PC-3 (cell line): ENCODE measurements around the gene FRRS1. TPM values are rescaled to one million over a fixed set of nuclear protein-coding genes. Genes with fewer than 3 reads are reported as not detected.

ENCODE experiments used
- ATAC-seq: fragments of 200-7000 bp; cut with Tn5 transposase; 2 replicates; pipeline ENCODE4 v1.9.1; 2020; ENCODE audit warnings: mild to moderate bottlenecking, moderate library complexity
- BruUV-seq: library from RNA; stranded (reverse); fragments of 400-500 nt; replicated peaks from 2 replicates; lab custom pipeline; 2021; lab: Mats Ljungman, UMichigan
- CTCF ChIA-PET: fragments of 300-600 bp; sonication (Branson Sonifier 250); formaldehyde crosslinking; loops from one replicate; lab custom pipeline; 2022; ENCODE audit warnings: antibody characterized with exemption; lab: Charles Lee
- POLR2A ChIA-PET: fragments of 300-600 bp; sonication (Branson Sonifier 250); formaldehyde crosslinking; loops from one replicate; lab custom pipeline; 2022; ENCODE audit warnings: antibody characterized with exemption; ENCODE audit not compliant: unreplicated experiment; lab: Charles Lee
- DNase-seq: peaks from one replicate; pipeline ENCODE4 v3.0.0-alpha.2; 2015
- H2AFZ ChIP-seq: fragments of 300-600 bp; sonication (generic); 2 replicates; pipeline ENCODE4 v1.6.0; 2016; ENCODE audit warnings: antibody characterized with exemption, low read length
- H3F3A ChIP-seq: fragments of 300-600 bp; sonication (generic); one replicate; pipeline ENCODE4 v1.6.0; 2017; ENCODE audit warnings: antibody characterized with exemption, low read length, control low read depth, mild to moderate bottlenecking; ENCODE audit not compliant: unreplicated experiment
- H3K27ac ChIP-seq: fragments of 300-600 bp; sonication (generic); 2 replicates; pipeline ENCODE4 v1.5.1; 2016; ENCODE audit warnings: mild to moderate bottlenecking, low read length
- H3K27me3 ChIP-seq: fragments of 300-600 bp; sonication (generic); 2 replicates; pipeline ENCODE4 v1.6.1; 2016; ENCODE audit warnings: low read length, mixed read lengths
- H3K36me3 ChIP-seq: fragments of 300-600 bp; sonication (generic); 2 replicates; pipeline ENCODE4 v1.6.1; 2016; ENCODE audit warnings: low read depth, mixed run types, low read length, mixed read lengths
- H3K4me1 ChIP-seq: fragments of 300-600 bp; sonication (generic); 2 replicates; pipeline ENCODE4 v1.5.1; 2016; ENCODE audit warnings: low read length; ENCODE audit not compliant: insufficient read depth
- H3K4me2 ChIP-seq: fragments of 300-600 bp; sonication (generic); 2 replicates; pipeline ENCODE4 v1.6.0; 2016; ENCODE audit warnings: low read length
- H3K4me3 ChIP-seq: fragments of 300-600 bp; sonication (generic); 2 replicates; pipeline ENCODE4 v1.5.1; 2016; ENCODE audit warnings: mild to moderate bottlenecking, low read length, mixed read lengths
- H3K79me2 ChIP-seq: fragments of 300-600 bp; sonication (generic); 2 replicates; pipeline ENCODE4 v1.6.1; 2017; ENCODE audit warnings: low read length, mixed read lengths
- H3K9ac ChIP-seq: fragments of 300-600 bp; sonication (generic); 2 replicates; pipeline ENCODE4 v1.6.0; 2016; ENCODE audit warnings: mild to moderate bottlenecking, low read length
- H3K9me2 ChIP-seq: fragments of 300-600 bp; sonication (generic); replicated peaks from 2 replicates; pipeline ENCODE4 v1.6.1; 2016; ENCODE audit warnings: mixed run types, low read length, mixed read lengths
- H3K9me3 ChIP-seq: fragments of 300-600 bp; sonication (generic); 2 replicates; pipeline ENCODE4 v1.6.1; 2016; ENCODE audit warnings: low read length, mixed read lengths
- H4K20me1 ChIP-seq: fragments of 300-600 bp; sonication (generic); 2 replicates; pipeline ENCODE4 v1.6.1; 2016; ENCODE audit warnings: low read length, mixed read lengths
- EZH2 ChIP-seq: fragments of 300-600 bp; sonication (generic); IDR thresholded peaks from one replicate; pipeline ENCODE4 v1.6.1; 2017; ENCODE audit warnings: antibody characterized with exemption, mild to moderate bottlenecking, low read length; ENCODE audit not compliant: unreplicated experiment
- EZH2phosphoT487 ChIP-seq: fragments of 300-600 bp; sonication (generic); IDR thresholded peaks from 2 replicates; pipeline ENCODE4 v1.6.1; 2018; ENCODE audit warnings: mild to moderate bottlenecking, antibody characterized with exemption, low read length, borderline replicate concordance
- intact Hi-C: fragments of 100-400 bp; cut with micrococcal nuclease; formaldehyde crosslinking; loops from 2 replicates; pipeline ENCODE4 v1.9.0; 2023
- total RNA-seq: library from RNA; depleted of rRNA; stranded (reverse); fragments of >200 nt; gene quantifications from 2 replicates; pipeline ENCODE4 v1.2.3, GENCODE V29; 2014
- TF ChIP-seq, protein P1 (sequence below): fragments of 300-600 bp; sonication (generic); conservative IDR thresholded peaks from 2 replicates; pipeline ENCODE4 v1.5.1; 2017; ENCODE audit warnings: antibody characterized with exemption, low read depth, mild to moderate bottlenecking, low read length

The FRRS1 gene
- total RNA-seq, 1 experiment from 2014 or later: 16.3 TPM

DNA sequence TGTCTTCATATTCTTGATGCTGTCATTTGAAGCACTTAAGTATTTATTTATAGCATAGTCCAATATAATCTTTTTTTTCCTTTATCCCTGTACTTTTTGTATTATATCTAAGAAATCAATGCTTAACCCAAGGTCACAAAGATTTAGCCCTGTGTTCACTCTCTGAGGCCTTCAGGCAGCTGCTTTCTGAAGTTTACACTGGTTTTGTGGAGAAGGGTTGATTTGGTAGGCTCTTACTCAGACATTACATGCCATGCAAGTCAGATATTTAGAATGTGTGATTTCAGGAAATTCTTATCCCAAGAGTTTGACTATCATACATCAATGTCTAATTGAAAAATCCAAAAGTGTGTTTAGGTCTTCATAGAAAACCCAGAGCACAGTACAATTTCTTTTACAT is 64.2 kb downstream of the FRRS1 start:
- H3K27me3 ChIP-seq: no peaks in the 10 kb centered on the region
- no peak overlapping the region for H3K27ac ChIP-seq
- no peaks in the 10 kb centered on the region for H4K20me1 ChIP-seq
- H3K79me2 ChIP-seq: no peaks in the 10 kb centered on the region
- no peak for TF ChIP-seq EZH2phosphoT487
- no peaks in the 10 kb centered on the region for H3K36me3 ChIP-seq
- H3K4me3 ChIP-seq: no peak overlapping the region
- intact Hi-C loops: loop anchor here (10.0 kb wide), 2 partner anchors 137 to 947 kb away; no protein-coding TSS in a partner anchor
- no peak for DNase-seq
- H3K9ac ChIP-seq: no peak overlapping the region
- H3K4me2 ChIP-seq: no peak overlapping the region
- H3K4me1 ChIP-seq: no peaks in the 10 kb centered on the region
- POLR2A ChIA-PET: no interaction called here
- no TSS peak for BruUV-seq
- H2AFZ ChIP-seq: no peak overlapping the region
- no peaks in the 10 kb centered on the region for H3K9me3 ChIP-seq
- H3F3A ChIP-seq: no peaks in the 10 kb centered on the region
- CTCF ChIA-PET: no interaction called here
- ATAC-seq: no peak
- no peaks in the 10 kb centered on the region for H3K9me2 ChIP-seq

DNA sequence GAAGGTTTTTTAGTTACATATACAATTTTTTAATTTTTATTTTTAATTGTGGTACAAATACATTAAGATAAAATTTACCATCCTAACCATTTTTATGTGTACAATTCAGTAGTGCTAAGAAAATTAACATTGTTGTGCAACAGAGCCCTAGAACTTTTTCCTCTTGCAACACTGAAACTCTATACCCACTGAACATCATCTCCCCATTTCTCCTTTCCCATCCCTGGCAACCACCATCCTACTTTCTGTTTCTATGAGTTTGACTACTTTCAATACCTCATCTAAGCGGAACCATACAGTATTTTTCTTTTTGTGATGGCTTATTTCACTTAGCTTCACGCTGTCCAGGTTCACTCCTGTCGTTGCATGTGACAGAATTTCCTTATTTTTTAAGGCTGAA is 66.4 kb downstream of the FRRS1 start:
- CTCF ChIA-PET: no interaction called here
- H3K9ac ChIP-seq: no peak overlapping the region
- no peaks in the 10 kb centered on the region for H3K27me3 ChIP-seq
- H3F3A ChIP-seq: no peaks in the 10 kb centered on the region
- no peaks in the 10 kb centered on the region for H3K9me2 ChIP-seq
- intact Hi-C loops: loop anchor here (10.0 kb wide), 2 partner anchors 135 to 945 kb away; no protein-coding TSS in a partner anchor
- H3K4me1 ChIP-seq: no peaks in the 10 kb centered on the region
- H4K20me1 ChIP-seq: no peaks in the 10 kb centered on the region
- no peak overlapping the region for H3K27ac ChIP-seq
- H3K36me3 ChIP-seq: no peaks in the 10 kb centered on the region
- H3K4me3 ChIP-seq: no peak overlapping the region
- POLR2A ChIA-PET: no interaction called here
- H3K79me2 ChIP-seq: no peaks in the 10 kb centered on the region
- H3K9me3 ChIP-seq: no peaks in the 10 kb centered on the region
- TF ChIP-seq, protein P1, sequence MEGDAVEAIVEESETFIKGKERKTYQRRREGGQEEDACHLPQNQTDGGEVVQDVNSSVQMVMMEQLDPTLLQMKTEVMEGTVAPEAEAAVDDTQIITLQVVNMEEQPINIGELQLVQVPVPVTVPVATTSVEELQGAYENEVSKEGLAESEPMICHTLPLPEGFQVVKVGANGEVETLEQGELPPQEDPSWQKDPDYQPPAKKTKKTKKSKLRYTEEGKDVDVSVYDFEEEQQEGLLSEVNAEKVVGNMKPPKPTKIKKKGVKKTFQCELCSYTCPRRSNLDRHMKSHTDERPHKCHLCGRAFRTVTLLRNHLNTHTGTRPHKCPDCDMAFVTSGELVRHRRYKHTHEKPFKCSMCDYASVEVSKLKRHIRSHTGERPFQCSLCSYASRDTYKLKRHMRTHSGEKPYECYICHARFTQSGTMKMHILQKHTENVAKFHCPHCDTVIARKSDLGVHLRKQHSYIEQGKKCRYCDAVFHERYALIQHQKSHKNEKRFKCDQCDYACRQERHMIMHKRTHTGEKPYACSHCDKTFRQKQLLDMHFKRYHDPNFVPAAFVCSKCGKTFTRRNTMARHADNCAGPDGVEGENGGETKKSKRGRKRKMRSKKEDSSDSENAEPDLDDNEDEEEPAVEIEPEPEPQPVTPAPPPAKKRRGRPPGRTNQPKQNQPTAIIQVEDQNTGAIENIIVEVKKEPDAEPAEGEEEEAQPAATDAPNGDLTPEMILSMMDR: no peak
- TF ChIP-seq EZH2 (no peak), EZH2phosphoT487 (no peak)
- DNase-seq (no peak), ATAC-seq (no peak)
- H3K4me2 ChIP-seq: no peak overlapping the region
- BruUV-seq: no TSS peak
- no peak overlapping the region for H2AFZ ChIP-seq

DNA sequence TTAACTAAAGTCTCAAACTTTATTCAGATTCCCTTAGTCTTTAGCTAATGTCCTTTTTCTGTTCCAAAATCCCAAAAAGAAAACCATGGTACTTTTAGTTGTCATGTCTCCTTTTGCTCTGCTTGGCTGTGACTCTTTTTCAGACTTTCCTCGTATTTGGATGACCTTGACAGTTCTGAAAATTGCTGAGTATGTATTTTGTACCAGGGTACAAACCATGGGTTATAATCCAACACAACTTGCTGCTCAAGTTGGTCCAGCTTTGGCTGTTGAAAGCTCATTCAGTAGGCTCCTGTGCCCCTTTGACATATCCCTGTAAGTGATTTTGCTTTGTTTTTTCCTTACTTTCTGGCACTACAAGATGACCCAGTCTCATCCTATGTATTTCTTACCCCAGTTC is 68.9 kb downstream of the FRRS1 start:
- Histone ChIP-seq H2AFZ (no peak overlapping the region), H3K36me3 (no peaks in the 10 kb centered on the region), H3K9me2 (no peaks in the 10 kb centered on the region), H3K9ac (no peak overlapping the region), H3K9me3 (no peaks in the 10 kb centered on the region), H3K4me1 (no peaks in the 10 kb centered on the region), H3K4me3 (no peak overlapping the region), H3F3A (no peaks in the 10 kb centered on the region), H3K27ac (no peak overlapping the region), H3K79me2 (no peaks in the 10 kb centered on the region), H4K20me1 (no peaks in the 10 kb centered on the region), H3K4me2 (no peak overlapping the region), H3K27me3 (no peaks in the 10 kb centered on the region)
- no peak for DNase-seq
- ChIA-PET CTCF (no interaction called here), POLR2A (no interaction called here)
- intact Hi-C loops: no loop called here
- no TSS peak for BruUV-seq
- no peak for ATAC-seq
- TF ChIP-seq, protein P1: no peak
- TF ChIP-seq EZH2 (no peak), EZH2phosphoT487 (no peak)
